T-helper 1 cell treated with Interleukin-12 subunit alpha and Interleukin-12 subunit beta and Interleukin-4 antibody, amounts not matched to agents 30 μg/mL and 1 μg/mL, for 36 hours (primary cell): ENCODE results near the gene NOL4L.

Experiments
- H3K27ac Mint-ChIP-seq: one replicate; pipeline ENCODE4 v1.8.0; 2021; ENCODE audit warnings: mild to moderate bottlenecking, mixed read lengths
- H3K27me3 Mint-ChIP-seq: one replicate; pipeline ENCODE4 v1.8.0; 2021; ENCODE audit warnings: low read depth, mixed read lengths
- H3K36me3 Mint-ChIP-seq: one replicate; pipeline ENCODE4 v1.8.0; 2021; ENCODE audit warnings: low read depth, mixed read lengths
- H3K4me1 Mint-ChIP-seq: one replicate; pipeline ENCODE4 v1.8.0; 2021; ENCODE audit warnings: low read depth, mixed read lengths
- H3K4me3 Mint-ChIP-seq: one replicate; pipeline ENCODE4 v1.8.0; 2021; ENCODE audit warnings: mild to moderate bottlenecking, moderate library complexity, mixed read lengths
- H3K9me3 Mint-ChIP-seq: one replicate; pipeline ENCODE4 v1.8.0; 2021; ENCODE audit warnings: mixed read lengths

NOL4L gene

GRCh38 chr20:32458061-32458836 lies 126.9 kb downstream of the NOL4L start:
- Mint-ChIP-seq H3K36me3 (no peaks in the 10 kb centered on the region), H3K27ac (no peak overlapping the region), H3K4me3 (no peak overlapping the region)

GRCh38 chr20:32457479-32457986 lies 127.6 kb downstream of the NOL4L start:
- Mint-ChIP-seq H3K36me3 (no peaks in the 10 kb centered on the region), H3K9me3 (no peaks in the 10 kb centered on the region), H3K4me1 (no peaks in the 10 kb centered on the region), H3K27me3 (no peaks in the 10 kb centered on the region), H3K4me3 (no peak overlapping the region), H3K27ac (no peak overlapping the region)

More at GRCh38 chr20:32458061-32458836, 126.9 kb downstream of the NOL4L start:
- Mint-ChIP-seq H3K9me3 (no peaks in the 10 kb centered on the region), H3K27me3 (no peaks in the 10 kb centered on the region), H3K4me1 (no peaks in the 10 kb centered on the region)

- no peak overlapping the region for H3K27ac Mint-ChIP-seq
- no peaks in the 10 kb centered on the region for H3K36me3 Mint-ChIP-seq
- no peaks in the 10 kb centered on the region for H3K9me3 Mint-ChIP-seq
- H3K4me1 Mint-ChIP-seq = no peaks in the 10 kb centered on the region
- no peaks in the 10 kb centered on the region for H3K27me3 Mint-ChIP-seq
- no peak overlapping the region for H3K4me3 Mint-ChIP-seq
These were observed 128.2 kb downstream of the NOL4L start for GRCh38 chr20:32456869-32457478.

GRCh38 chr20:32455901-32456701 lies 129.0 kb downstream of the NOL4L start:
- Mint-ChIP-seq H3K36me3 (no peaks in the 10 kb centered on the region), H3K4me3 (no peak overlapping the region), H3K27ac (no peak overlapping the region), H3K9me3 (no peaks in the 10 kb centered on the region), H3K4me1 (no peaks in the 10 kb centered on the region), H3K27me3 (no peaks in the 10 kb centered on the region)

- no peak overlapping the region for H3K27ac Mint-ChIP-seq
- no peaks in the 10 kb centered on the region for H3K27me3 Mint-ChIP-seq
- H3K36me3 Mint-ChIP-seq = no peaks in the 10 kb centered on the region
- H3K4me1 Mint-ChIP-seq = no peaks in the 10 kb centered on the region
- H3K4me3 Mint-ChIP-seq = no peak overlapping the region
- H3K9me3 Mint-ChIP-seq = no peaks in the 10 kb centered on the region
These were observed 129.8 kb downstream of the NOL4L start for GRCh38 chr20:32455171-32455900.

GRCh38 chr20:32454164-32455145 lies 130.7 kb downstream of the NOL4L start:
- Mint-ChIP-seq H3K4me3 (no peak overlapping the region), H3K27me3 (no peaks in the 10 kb centered on the region), H3K27ac (no peak overlapping the region), H3K9me3 (no peaks in the 10 kb centered on the region), H3K36me3 (peaks cover 2% of the 10 kb centered on the region), H3K4me1 (no peaks in the 10 kb centered on the region)

GRCh38 chr20:32453467-32454163 lies 131.5 kb downstream of the NOL4L start:
- Mint-ChIP-seq H3K9me3 (no peaks in the 10 kb centered on the region), H3K36me3 (peaks cover 2% of the 10 kb centered on the region), H3K27ac (no peak overlapping the region), H3K27me3 (no peaks in the 10 kb centered on the region), H3K4me1 (no peaks in the 10 kb centered on the region), H3K4me3 (no peak overlapping the region)

GRCh38 chr20:32452776-32453466 lies 132.2 kb downstream of the NOL4L start:
- H3K4me3 Mint-ChIP-seq = no peak overlapping the region
- H3K4me1 Mint-ChIP-seq = no peaks in the 10 kb centered on the region
- peaks cover 2% of the 10 kb centered on the region for H3K36me3 Mint-ChIP-seq
- no peak overlapping the region for H3K27ac Mint-ChIP-seq
- no peaks in the 10 kb centered on the region for H3K27me3 Mint-ChIP-seq
- no peaks in the 10 kb centered on the region for H3K9me3 Mint-ChIP-seq

- H3K27ac Mint-ChIP-seq = no peak overlapping the region
- peaks cover 3% of the 10 kb centered on the region for H3K36me3 Mint-ChIP-seq
- H3K4me1 Mint-ChIP-seq = no peaks in the 10 kb centered on the region
- H3K9me3 Mint-ChIP-seq = no peaks in the 10 kb centered on the region
- no peaks in the 10 kb centered on the region for H3K27me3 Mint-ChIP-seq
- no peak overlapping the region for H3K4me3 Mint-ChIP-seq
These were observed 133.3 kb downstream of the NOL4L start for GRCh38 chr20:32451682-32452461.

GRCh38 chr20:32451340-32451681 lies 133.8 kb downstream of the NOL4L start:
- H3K4me1 Mint-ChIP-seq = no peaks in the 10 kb centered on the region
- H3K36me3 Mint-ChIP-seq = peaks cover 7% of the 10 kb centered on the region
- H3K27me3 Mint-ChIP-seq = no peaks in the 10 kb centered on the region
- no peak overlapping the region for H3K27ac Mint-ChIP-seq
- no peaks in the 10 kb centered on the region for H3K9me3 Mint-ChIP-seq
- H3K4me3 Mint-ChIP-seq = no peak overlapping the region

GRCh38 chr20:32450484-32451061 lies 134.6 kb downstream of the NOL4L start:
- no peaks in the 10 kb centered on the region for H3K4me1 Mint-ChIP-seq
- no peaks in the 10 kb centered on the region for H3K27me3 Mint-ChIP-seq
- no peak overlapping the region for H3K4me3 Mint-ChIP-seq
- no peak overlapping the region for H3K27ac Mint-ChIP-seq
- no peaks in the 10 kb centered on the region for H3K9me3 Mint-ChIP-seq
- H3K36me3 Mint-ChIP-seq = peaks cover 7% of the 10 kb centered on the region
